ENCODE results near the gene CMTM8.
A peak's percentile ranks its signal among the peaks of the same experiment; 100 is the strongest.
"Not testable (repeated sequence)": the region's sequence is repeated elsewhere in the genome, so short reads cannot be mapped to it uniquely, and the experiment has no call there.

CMTM8 gene, protein sequence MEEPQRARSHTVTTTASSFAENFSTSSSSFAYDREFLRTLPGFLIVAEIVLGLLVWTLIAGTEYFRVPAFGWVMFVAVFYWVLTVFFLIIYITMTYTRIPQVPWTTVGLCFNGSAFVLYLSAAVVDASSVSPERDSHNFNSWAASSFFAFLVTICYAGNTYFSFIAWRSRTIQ

DNA sequence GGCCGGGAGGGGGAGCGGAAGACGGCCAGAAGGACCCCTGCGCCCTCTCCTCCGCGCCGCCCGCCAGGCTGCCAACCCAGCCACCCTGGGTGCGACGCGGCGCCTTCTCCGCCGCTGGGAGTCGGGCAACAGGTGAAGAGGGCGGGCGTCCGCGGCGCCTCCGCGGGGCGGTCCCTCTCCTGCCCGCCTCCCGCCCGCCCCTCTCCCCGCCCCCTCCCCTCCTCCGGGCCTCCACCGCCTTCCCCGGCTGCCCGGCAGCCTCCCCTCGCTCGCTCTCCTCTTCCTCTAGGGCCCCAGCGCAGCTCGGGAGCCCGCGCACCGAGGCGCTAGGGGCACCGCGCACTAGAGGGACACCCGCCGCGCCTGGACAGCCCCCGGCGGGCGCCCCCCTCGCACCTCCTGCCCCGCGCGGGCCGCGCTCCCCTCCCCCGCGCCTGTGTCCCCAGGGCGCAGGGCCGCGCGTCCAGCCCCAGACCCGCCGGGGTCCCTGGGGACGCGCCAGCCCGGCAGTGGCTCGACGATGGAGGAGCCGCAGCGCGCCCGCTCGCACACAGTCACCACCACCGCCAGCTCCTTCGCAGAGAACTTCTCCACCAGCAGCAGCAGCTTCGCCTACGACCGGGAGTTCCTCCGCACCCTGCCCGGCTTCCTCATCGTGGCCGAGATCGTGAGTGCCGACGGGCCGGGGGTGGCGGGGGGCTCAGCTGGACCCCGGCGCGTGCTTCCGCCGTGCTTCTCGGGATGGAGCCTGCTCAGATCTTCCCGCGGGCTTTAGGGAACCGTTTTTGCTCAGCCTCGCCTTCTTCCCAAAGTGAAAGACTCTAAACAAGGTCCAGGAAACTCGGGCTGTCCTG lies at the start of gene CMTM8:
CMTM8 (plus strand) TSS at position 228 of the 854 bp plus-strand sequence; CDS start at position 521, 293 bp downstream.
- DNase-seq (ENCODE audit: low read depth in 3 of 3) = peak; percentile 37 to 65 (median 42)

DNA sequence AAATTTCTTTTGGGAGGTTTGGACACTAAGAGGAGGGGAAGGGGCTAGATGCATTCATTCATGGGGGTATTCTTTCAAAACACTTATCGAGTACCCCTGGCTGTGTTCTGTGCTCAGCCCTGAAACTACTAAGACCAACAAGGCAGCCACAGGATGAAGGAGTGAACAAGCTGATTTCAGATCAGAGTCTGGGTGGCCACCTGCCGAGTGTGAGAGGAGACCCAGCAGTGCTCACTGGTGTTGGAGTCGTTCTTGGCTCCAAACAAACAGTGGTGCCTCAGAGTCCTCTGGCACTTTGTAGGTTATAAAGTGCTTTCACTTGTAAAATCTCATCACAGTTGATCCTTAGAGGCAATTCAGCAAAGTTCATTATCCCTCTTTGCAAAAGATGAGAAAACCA lies 48.8 kb upstream of the CMTM8 start:
- DNase-seq (ENCODE audit: low read depth in 3 of 3) = no peak

DNA sequence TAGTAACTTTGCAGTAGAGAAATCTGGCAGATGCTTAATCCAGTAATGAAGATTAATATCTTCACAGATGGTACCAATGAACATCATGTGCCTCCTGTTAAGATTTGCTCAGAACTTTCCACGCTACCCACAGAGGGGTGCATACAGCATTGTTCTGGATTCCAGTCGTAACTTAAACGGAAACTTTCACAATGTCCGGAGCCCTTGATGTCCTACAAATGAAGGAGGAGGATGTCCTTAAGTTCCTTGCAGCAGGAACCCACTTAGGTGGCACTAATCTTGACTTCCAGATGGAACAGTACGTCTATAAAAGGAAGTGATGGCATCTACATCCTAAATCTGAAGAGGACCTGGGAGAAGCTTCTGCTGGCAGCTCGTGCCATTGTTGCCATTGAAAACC lies 47.9 kb upstream of the CMTM8 start:
- not testable (repeated sequence) for DNase-seq (ENCODE audit: low read depth in 3 of 3)

DNA sequence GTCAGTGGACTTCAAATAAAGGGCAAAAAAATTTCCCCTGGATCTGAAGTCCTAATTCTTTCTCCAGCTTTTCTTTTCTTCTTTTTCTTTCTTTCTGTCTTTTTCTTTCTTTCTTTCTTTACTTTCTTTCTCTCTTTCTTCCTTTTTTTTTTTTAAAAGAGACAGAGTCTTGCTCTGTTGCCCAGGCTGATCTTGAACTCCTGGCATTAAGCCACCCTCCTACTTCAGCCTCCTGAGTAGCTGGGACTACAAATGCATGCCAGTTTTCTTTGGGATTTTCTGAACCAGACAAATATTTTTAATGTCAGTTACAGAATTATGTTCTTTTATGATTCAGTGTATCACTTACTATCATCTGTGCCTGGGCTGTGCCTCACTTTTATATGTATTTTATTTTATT lies 45.4 kb upstream of the CMTM8 start:
- no peak for DNase-seq (ENCODE audit: low read depth in 3 of 3)

DNA sequence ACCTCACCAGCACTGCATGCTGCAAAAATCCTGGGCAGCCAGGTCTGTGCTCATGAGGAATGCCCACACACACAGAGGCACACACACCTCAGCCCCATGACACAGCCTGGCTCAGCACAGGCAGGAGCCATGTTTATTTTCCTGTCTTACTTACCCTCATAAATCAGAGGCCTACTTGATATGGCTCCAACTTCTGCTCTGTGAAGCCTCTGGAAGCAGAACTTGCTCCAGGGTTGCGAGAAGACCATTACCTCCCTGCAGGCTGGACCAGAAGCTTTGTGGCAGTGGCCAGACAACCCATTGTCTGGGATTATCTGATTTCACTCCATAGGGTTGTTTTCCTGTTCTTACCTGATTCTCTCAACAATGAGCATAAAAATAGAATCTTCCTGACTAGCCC lies 43.8 kb upstream of the CMTM8 start:
- no peak for DNase-seq (ENCODE audit: low read depth in 3 of 3)

DNA sequence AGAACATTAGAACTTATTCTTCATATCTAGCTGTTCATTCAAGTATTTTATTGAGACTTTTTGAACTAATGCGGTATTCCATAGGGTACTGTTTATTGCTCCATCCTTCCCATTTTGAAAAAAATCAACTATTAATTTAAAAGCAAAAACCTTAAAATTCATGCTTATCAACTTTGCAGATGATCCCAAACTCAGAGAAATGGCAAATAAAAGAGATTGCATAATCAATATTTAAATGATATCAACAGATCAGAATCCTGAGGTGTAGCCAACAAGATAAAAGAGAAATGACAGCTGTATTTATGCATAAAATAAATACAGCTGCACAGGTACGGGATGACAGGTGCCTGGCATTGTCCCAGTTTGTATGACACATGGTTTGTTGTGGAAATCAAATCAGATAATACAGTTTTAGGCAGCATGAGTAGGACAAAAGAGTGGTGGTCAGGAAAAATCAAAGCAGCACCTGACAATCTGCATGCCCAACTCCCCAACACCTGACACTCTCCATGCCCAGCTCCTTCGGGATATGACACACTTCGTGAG lies 42.4 kb upstream of the CMTM8 start:
- DNase-seq (ENCODE audit: low read depth in 3 of 3) = no peak

DNA sequence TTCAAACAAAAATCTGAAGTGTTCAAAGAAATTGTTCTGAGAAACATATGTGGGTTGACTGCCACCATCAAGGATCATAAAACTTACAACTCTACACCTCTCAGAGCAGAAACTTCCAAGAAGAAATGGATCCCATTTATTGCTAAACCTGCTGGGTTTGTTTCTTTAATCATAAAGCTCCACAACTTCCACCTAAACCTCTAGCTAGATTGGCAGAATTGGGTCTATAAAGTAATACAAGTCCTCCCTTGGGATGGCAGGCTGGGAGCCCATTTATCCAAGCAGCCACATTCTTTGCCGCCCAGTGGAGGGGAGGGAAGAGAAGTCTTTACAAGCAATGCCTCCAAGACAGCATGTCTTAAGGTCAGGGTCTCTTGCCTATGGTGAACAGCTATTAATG lies 40.5 kb upstream of the CMTM8 start:
- DNase-seq (ENCODE audit: low read depth in 3 of 3) = no peak

DNA sequence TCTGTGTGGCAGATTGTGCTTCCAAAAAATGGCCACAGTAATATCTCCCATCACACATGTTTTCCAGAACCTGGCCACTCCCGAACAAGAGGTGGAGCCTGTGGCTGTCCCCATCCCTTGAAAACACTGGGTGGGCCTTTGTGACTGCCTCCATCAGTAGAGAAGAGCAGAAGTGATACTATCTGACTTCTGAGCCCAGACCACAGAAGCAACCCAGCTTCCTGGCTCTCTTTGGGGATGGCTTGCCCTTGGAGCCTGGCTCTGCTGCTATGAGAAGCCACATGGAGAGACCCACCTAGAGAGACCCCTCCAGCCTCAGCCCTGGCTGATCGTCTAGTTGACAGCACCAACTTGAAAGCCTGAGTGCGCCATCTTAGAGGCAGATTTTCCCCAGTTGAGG lies 39.8 kb upstream of the CMTM8 start:
- no peak for DNase-seq (ENCODE audit: low read depth in 3 of 3)

DNA sequence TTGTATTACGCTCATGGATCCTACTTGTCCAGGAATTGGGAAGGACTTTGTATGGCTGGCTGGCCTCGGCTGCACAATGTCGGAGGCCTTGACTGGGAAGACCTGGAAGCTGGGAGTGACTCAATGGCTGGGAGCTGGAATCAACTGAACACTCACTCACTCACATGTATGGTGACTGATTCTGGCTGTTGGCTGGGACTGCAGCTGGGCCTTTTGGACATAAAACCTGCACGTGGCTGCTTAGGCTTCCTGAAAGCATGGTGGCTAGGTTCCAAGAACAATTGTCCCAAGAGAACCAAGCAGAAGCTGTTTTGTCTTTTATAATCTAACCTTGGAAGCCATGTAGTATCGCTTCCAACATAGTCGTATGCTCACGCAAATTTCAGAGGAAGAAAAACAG lies 38.0 kb upstream of the CMTM8 start:
- DNase-seq (ENCODE audit: low read depth in 3 of 3) = no peak

DNA sequence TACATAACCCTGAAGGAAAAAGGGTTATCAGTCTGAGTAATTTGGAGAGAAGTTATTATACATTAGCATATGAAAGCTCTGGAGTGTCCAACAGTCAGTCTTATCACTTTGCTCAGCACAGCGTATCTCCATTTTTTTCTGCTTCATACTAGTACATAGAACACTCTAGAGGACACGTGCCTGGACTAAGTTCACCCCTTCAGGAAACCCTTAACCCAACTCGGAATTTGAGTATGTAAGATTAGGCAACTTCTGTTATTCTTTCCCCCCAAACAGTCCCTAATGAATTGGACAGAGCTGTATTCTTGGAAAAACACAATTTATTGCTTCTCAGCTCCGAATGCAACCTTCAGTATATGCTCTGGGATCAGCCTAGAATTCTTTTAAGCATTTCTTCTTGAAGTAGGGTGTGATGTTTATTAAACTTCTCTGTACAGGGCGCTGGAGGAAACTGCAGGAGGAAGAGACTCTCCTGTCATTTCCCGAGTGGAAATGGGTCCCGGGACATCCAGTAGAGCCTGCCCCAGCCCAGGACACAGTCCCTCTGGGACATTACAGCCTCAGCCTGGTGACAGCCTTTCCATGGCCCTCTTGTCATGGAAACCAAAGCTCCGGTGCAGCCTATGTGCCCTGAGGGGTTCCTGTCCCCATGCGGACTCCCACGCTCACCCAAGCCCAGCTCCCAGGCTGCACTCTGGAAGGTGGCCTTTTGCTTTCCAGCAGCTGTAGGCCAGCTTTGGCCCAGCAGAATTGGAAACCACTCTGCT lies 37.3 kb upstream of the CMTM8 start:
- no peak for DNase-seq (ENCODE audit: low read depth in 3 of 3)

DNA sequence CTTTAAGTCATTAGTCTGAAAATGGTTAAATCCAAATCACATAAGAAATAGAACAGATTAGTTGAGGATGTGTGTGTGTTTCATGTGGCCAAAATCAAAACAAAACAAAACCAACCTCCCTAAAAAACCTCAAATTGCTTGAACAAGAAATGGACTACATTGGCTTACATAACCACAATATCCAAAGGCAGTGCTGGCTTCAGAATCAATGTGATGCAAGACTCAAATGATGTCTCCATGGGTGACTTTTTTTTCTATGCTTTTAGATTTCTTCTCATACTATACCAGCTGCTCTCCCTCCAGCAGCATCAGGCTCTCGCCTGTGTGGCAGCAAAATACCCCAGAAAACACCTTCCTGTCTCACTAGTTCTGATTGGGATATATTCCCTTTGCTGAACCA lies 36.0 kb upstream of the CMTM8 start:
- no peak for DNase-seq (ENCODE audit: low read depth in 3 of 3)

DNA sequence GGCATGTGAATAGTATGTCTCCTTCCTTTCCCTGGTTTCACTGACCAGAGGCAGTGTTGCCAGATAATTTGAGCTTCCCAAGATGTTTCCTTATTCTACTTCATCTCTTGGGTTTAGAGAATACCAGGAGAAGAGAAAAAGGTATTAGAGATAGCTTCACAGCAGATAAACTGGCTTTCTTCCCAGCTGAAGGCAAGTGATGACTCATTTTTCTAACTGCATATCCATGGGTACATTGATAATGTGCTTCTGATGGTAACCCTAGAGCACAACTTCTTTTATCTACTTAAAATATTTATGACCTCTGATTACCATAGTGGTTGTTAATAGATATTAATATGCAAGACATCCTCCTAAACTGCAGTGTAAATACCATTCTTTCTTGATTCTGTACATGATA lies 34.6 kb upstream of the CMTM8 start:
- no peak for DNase-seq (ENCODE audit: low read depth in 3 of 3)

DNA sequence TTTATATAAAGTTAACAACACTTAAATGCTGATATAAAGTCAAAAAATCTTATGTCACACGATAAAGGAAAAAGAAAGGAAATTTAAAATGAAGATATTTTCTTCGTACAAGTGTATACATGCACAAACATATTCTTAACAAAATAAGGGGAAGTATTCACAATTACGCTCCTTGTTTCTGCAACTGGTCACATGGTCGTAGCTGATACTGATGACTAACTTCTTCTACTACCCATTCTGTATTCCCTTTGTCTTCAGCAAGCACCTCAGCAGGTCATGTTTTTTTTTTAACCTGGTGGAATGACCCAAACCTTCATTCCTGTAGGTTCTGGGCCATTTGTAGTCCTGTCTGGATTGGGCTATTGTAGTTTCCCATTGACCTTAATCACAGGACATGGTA lies 30.0 kb upstream of the CMTM8 start:
- DNase-seq (ENCODE audit: low read depth in 3 of 3) = no peak

DNA sequence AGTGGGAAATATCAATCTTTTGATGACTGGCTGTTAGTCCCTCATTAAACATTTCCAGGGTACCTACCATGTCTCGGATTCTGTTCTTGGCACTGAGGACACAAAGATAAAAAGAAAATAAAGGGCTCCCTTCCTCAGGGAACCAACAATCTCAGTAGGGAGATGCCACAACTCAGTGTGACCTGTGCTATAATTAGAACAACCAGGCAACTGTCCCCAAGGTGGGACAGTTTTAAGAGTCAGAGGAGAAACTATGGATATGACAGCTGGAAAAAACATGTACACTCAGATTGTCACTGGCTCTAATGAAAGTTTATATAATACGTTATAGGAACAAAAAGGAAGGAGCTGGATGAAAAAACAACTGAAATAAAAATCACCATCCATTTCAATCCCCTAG lies 23.3 kb upstream of the CMTM8 start:
- no peak for DNase-seq (ENCODE audit: low read depth in 3 of 3)

DNA sequence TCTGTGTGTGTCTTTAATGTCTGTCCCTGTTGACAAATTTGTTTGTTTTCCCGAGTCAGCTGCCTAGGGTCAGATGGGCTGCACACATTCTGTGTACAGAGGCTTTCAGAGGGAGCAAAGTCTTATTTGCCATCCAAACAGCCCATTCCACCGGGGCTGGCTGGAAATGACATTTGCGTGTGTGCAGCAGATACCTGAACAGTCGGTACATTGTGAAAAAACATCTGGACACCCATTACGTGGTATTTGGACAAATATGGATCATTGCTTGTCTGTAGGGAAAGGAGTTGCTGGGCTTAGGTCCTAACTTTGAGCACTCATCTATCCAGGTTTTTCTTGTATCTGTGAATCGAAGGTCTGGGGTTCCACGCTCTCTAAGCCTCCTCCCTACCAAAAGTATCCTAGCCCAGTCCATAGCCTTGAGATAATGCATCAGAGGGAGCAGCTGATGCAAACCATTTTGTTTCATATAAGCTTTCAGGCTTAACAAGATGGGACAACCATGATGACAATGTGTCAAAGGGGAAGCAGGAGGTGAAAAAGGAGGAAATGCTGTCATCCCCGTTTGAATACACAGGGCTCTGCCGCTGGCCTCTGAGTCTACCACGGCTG lies 22.2 kb upstream of the CMTM8 start:
- DNase-seq (ENCODE audit: low read depth in 3 of 3) = no peak

DNA sequence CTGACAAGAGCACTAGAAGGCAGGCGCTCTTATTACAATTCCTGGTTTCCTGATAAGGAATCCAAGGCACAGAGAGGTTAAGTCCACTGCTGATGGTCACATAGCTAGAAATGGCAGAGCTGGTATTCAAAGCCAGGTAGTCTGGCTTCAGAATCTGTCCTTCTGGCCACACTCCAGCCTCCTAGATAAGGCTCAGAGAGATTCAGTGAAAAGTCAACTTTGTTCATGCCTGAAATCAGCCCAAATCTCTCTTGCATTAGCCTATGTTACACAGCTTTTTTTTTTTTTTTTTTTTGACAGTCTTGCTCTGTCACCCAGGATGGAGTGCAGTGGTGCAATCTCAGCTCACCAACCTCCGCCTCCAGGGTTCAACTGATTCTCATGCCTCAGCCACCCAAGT lies 21.1 kb upstream of the CMTM8 start:
- DNase-seq (ENCODE audit: low read depth in 3 of 3) = no peak

DNA sequence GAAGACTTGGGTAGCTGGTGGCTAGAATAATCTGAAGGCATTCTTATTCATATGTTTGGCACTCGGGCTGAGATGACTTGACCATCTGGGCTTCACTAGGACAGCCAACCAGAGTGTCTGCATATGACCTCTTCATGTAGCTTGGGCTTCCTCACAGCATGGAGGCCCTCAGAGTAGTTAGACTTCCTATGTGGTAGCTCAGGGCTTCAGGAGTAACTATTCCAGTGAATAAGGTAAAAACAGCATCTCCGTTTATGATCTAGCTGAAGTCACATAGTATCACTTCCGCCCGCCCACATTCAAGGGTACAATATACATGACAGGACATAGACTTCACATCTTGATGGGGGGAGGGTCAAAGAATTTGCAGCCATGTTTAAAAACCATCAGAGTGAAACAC lies 18.9 kb upstream of the CMTM8 start:
- no peak for DNase-seq (ENCODE audit: low read depth in 3 of 3)

DNA sequence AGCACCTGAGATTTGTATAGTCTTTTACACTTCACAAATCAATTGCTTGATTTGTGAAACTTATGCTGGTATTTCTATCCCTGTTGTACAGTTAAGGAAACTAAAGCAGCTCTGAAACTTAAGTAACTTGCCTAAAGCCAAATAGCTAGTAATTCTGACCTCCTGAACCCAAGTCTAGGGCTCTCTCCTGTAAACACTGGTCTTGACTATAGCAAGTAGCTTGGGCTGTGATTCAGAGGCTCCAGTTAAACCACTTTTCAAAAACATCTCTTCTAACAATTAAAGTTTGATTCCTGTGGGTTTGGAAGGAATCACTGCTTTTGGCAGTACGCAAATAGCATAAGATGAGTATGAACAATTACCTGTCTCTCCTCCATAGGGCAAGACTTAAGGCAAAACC lies 18.5 kb upstream of the CMTM8 start:
- DNase-seq (ENCODE audit: low read depth in 3 of 3) = no peak

DNA sequence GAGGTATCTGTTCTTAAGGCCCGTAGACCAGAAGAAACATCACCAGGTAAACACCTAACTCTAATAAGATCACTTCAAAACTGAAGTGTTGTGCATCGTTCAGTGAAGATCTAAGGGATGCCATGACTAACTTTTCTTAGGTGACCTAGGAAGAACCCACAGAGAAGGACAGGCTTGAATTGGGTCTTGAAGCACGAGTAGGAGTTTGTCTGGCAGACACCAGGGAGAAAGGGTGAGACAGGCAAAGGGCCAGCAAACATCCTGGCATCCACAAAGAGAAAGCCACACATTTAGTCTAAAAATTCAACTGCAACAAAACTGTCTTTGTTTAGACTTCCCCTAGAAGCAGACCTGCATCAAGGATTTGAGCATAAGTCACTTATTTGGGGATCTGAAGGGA lies 15.5 kb upstream of the CMTM8 start:
- no peak for DNase-seq (ENCODE audit: low read depth in 3 of 3)

DNA sequence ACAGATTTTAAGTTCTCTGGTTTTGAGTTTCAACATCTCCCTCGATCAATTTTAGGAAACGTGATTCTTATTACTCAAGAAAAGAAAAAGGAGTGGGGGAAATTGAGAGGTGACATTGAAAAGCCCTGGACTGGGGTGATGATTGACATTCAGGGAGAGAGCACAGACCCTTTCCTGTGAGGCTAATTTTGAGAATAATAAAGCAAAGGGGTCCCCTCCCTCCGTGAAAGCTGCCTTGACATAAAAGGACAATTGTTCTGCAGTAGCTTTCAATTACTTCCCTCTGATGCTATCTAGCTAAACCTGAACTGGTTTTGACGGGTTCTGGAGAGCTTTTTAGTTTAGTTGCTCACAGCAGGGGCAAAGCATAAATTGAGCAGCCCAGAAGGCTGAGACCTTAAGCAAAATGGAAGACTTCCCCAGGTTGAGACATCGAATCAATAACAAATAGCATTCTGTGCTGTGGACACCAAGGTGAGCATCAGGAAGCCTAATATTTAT lies 14.4 kb upstream of the CMTM8 start:
- no peak for DNase-seq (ENCODE audit: low read depth in 3 of 3)

DNA sequence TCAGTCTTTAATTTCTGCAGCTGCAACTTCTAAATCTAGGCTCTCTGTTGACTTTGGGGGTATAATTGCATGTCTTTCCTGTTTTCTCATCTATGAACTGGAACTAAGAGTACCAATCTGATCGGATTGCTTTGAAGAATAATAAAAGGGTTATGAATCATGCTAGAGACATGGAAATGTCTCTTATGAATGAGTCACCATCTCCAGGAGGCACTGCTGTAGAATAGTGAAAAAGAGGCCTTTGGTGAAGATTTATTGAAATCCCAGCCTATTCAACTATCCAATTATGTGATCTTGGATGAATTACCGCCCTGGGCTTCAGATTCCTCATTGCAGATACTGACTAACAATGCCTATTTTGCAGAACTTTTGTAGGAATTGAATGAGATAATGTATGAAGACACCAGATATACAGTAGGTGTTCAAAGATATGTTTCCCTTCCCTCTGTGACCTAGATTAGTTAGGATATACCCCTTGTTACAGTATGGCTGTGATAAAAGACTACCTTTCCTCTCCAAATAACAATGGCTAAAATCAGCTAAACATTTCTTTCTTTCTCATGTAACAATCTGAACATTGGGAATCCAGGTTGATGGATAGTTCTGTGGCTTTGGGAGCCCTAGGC lies 11.5 kb upstream of the CMTM8 start:
- no peak for DNase-seq (ENCODE audit: low read depth in 3 of 3)
